Trophoblast cell (in vitro differentiated cells and primary cell): Measurements from ENCODE around the gene PER1.

ENCODE experiments used
- DNase-seq, 2 donors: peaks; one replicate each; pipeline ENCODE4 v3.0.0-alpha.2; 2016
- H2AFZ ChIP-seq: 2 replicates; pipeline ENCODE4 v1.6.1; 2013; ENCODE audit warnings: low read length, moderate library complexity, mild to moderate bottlenecking; ENCODE audit not compliant: insufficient read depth, poor library complexity
- H2AK5ac ChIP-seq: 2 replicates; pipeline ENCODE4 v1.6.1; 2013; ENCODE audit warnings: mild to moderate bottlenecking, low read length
- H2BK120ac ChIP-seq: 2 replicates; pipeline ENCODE4 v1.6.1; 2013; ENCODE audit warnings: low read length, mild to moderate bottlenecking, moderate library complexity; ENCODE audit not compliant: insufficient read depth, poor library complexity
- H2BK12ac ChIP-seq: 2 replicates; pipeline ENCODE4 v1.6.1; 2013; ENCODE audit warnings: mild to moderate bottlenecking, low read length, moderate library complexity
- H2BK5ac ChIP-seq: 2 replicates; pipeline ENCODE4 v1.6.1; 2013; ENCODE audit warnings: low read length, low read depth, moderate library complexity, mild to moderate bottlenecking; ENCODE audit not compliant: poor library complexity
- H3K14ac ChIP-seq: 2 replicates; pipeline ENCODE4 v1.6.1; 2013; ENCODE audit warnings: mild to moderate bottlenecking, low read length
- H3K18ac ChIP-seq: 2 replicates; pipeline ENCODE4 v1.6.1; 2013; ENCODE audit warnings: mild to moderate bottlenecking, low read length
- H3K23ac ChIP-seq: 2 replicates; pipeline ENCODE4 v1.6.1; 2013; ENCODE audit warnings: low read length
- H3K27ac ChIP-seq: 2 replicates; pipeline ENCODE4 v1.5.1; 2013; ENCODE audit warnings: low read depth, mild to moderate bottlenecking, inconsistent platforms, low read length, moderate library complexity
- H3K27me3 ChIP-seq: 2 replicates; pipeline ENCODE4 v1.6.1; 2013; ENCODE audit warnings: inconsistent platforms, mild to moderate bottlenecking, low read length, moderate library complexity; ENCODE audit not compliant: insufficient read depth
- H3K36me3 ChIP-seq, 2 experiments: 1 replicate in 1 of 2; 2 replicates in 1 of 2; pipeline ENCODE4 v1.6.1; 2013; ENCODE audit warnings: low read length in 2 of 2, mild to moderate bottlenecking in 2 of 2, moderate library complexity in 1 of 2; ENCODE audit not compliant: insufficient read depth in 2 of 2, control insufficient read depth in 1 of 2
- H3K4ac ChIP-seq: 2 replicates; pipeline ENCODE4 v1.6.1; 2013; ENCODE audit warnings: low read depth, mild to moderate bottlenecking, low read length, moderate library complexity
- H3K4me1 ChIP-seq, 2 experiments: 1 replicate in 1 of 2; 2 replicates in 1 of 2; pipeline ENCODE4 v1.6.1; 2013; ENCODE audit warnings: low read length in 2 of 2, mild to moderate bottlenecking in 2 of 2, moderate library complexity in 1 of 2; ENCODE audit not compliant: insufficient read depth in 2 of 2, control insufficient read depth in 1 of 2
- H3K4me2 ChIP-seq: 2 replicates; pipeline ENCODE4 v1.6.1; 2013; ENCODE audit warnings: inconsistent platforms, mild to moderate bottlenecking, low read length, moderate library complexity
- H3K4me3 ChIP-seq: 2 replicates; pipeline ENCODE4 v1.5.1; 2013; ENCODE audit warnings: mild to moderate bottlenecking, low read depth, low read length, inconsistent platforms
- H3K79me1 ChIP-seq: one replicate; pipeline ENCODE4 v1.6.1; 2013; ENCODE audit warnings: low read length
- H3K79me2 ChIP-seq: 2 replicates; pipeline ENCODE4 v1.6.1; 2013; ENCODE audit warnings: low read length, mild to moderate bottlenecking; ENCODE audit not compliant: control insufficient read depth, insufficient read depth, poor library complexity
- H3K9ac ChIP-seq: 2 replicates; pipeline ENCODE4 v1.6.1; 2013; ENCODE audit warnings: mild to moderate bottlenecking, low read length
- H3K9me3 ChIP-seq: 2 replicates; pipeline ENCODE4 v1.6.1; 2013; ENCODE audit warnings: low read depth, mild to moderate bottlenecking, control low read depth, inconsistent platforms, low read length; ENCODE audit not compliant: insufficient read depth
- H4K12ac ChIP-seq: 2 replicates; pipeline ENCODE4 v1.6.1; 2013; ENCODE audit warnings: low read depth, mild to moderate bottlenecking, low read length, moderate library complexity
- H4K8ac ChIP-seq: 2 replicates; pipeline ENCODE4 v1.6.1; 2013; ENCODE audit warnings: low read depth, mild to moderate bottlenecking, low read length, moderate library complexity
- H4K91ac ChIP-seq: one replicate; pipeline ENCODE4 v1.6.1; 2013; ENCODE audit warnings: low read depth, mild to moderate bottlenecking, low read length, moderate library complexity
- WGBS: extraction: QIAGEN DNeasy Blood & Tissue Kit; methylation state at CpG from one replicate; pipeline ENCODE4 v1.1.7; 2013; ENCODE audit warnings: missing lambda C conversion rate; ENCODE audit not compliant: insufficient read length, insufficient coverage; ENCODE audit errors: extremely low coverage; 5-methylcytosine and 5-hydroxymethylcytosine counted together

PER1 gene

GRCh38 chr17:8160741-8161221, 8.6 kb upstream of the PER1 start:
- Histone ChIP-seq H3K4me1 (peaks cover 20 to 25% of the 10 kb centered on the region in 2 experiments), H4K91ac (no peak overlapping the region), H3K36me3 (peaks cover 15 to 25% of the 10 kb centered on the region in 2 experiments), H3K23ac (no peak overlapping the region), H2BK5ac (no peak overlapping the region), H3K79me2 (peaks cover 14% of the 10 kb centered on the region), H4K8ac (no peak overlapping the region), H2BK12ac (no peak overlapping the region), H3K14ac (no peak overlapping the region), H3K4me3 (no peak overlapping the region), H3K9me3 (peaks cover 5% of the 10 kb centered on the region), H3K9ac (no peak overlapping the region), H3K27me3 (no peaks in the 10 kb centered on the region), H2BK120ac (no peak overlapping the region), H3K4me2 (no peak overlapping the region), H2AFZ (no peak overlapping the region), H4K12ac (no peak overlapping the region), H3K18ac (no peak overlapping the region), H3K4ac (no peak overlapping the region), H3K79me1 (peaks cover 18% of the 10 kb centered on the region), H2AK5ac (no peak overlapping the region), H3K27ac (no peak overlapping the region)
- DNase-seq = no peak
- WGBS = no CpG with 5 or more reads among the region's 5 CpGs

GRCh38 chr17:8160224-8160577, 8.0 kb upstream of the PER1 start:
- Histone ChIP-seq H2BK12ac (no peak overlapping the region), H3K9me3 (peaks cover 5% of the 10 kb centered on the region), H2BK5ac (no peak overlapping the region), H3K4me2 (no peak overlapping the region), H2AK5ac (no peak overlapping the region), H3K4me1 (peaks cover 25 to 31% of the 10 kb centered on the region in 2 experiments), H3K18ac (no peak overlapping the region), H3K79me2 (peaks cover 14% of the 10 kb centered on the region), H3K4ac (no peak overlapping the region), H4K91ac (no peak overlapping the region), H3K23ac (no peak overlapping the region), H3K4me3 (no peak overlapping the region), H3K27ac (no peak overlapping the region), H3K14ac (no peak overlapping the region), H2AFZ (no peak overlapping the region), H3K9ac (no peak overlapping the region), H3K36me3 (peaks cover 15 to 25% of the 10 kb centered on the region in 2 experiments), H3K27me3 (no peaks in the 10 kb centered on the region), H2BK120ac (no peak overlapping the region), H3K79me1 (peaks cover 18% of the 10 kb centered on the region), H4K8ac (no peak overlapping the region), H4K12ac (no peak overlapping the region)
- no CpG with 5 or more reads among the region's 4 CpGs for WGBS
- DNase-seq = no peak

- peaks cover 14% of the 10 kb centered on the region for H3K79me2 ChIP-seq
- peaks cover 26 to 32% of the 10 kb centered on the region in 2 experiments for H3K4me1 ChIP-seq
- no peak overlapping the region for H4K8ac ChIP-seq
- no peak overlapping the region for H3K27ac ChIP-seq
- H2AK5ac ChIP-seq = no peak overlapping the region
- peaks cover 18% of the 10 kb centered on the region for H3K79me1 ChIP-seq
- H3K14ac ChIP-seq = no peak overlapping the region
- H2BK12ac ChIP-seq = no peak overlapping the region
- H3K18ac ChIP-seq = no peak overlapping the region
- H2BK120ac ChIP-seq = no peak overlapping the region
- H4K12ac ChIP-seq = no peak overlapping the region
- H3K36me3 ChIP-seq = peaks cover 15 to 25% of the 10 kb centered on the region in 2 experiments
- no peak overlapping the region for H3K4ac ChIP-seq
- H3K27me3 ChIP-seq = no peaks in the 10 kb centered on the region
- no peak overlapping the region for H3K9ac ChIP-seq
- H3K4me3 ChIP-seq = no peak overlapping the region
- H3K23ac ChIP-seq = no peak overlapping the region
- peaks cover 5% of the 10 kb centered on the region for H3K9me3 ChIP-seq
- no peak overlapping the region for H2BK5ac ChIP-seq
- no peak overlapping the region for H3K4me2 ChIP-seq
- no peak overlapping the region for H2AFZ ChIP-seq
- H4K91ac ChIP-seq = no peak overlapping the region
- WGBS = no CpG with 5 or more reads among the region's 4 CpGs
- DNase-seq = no peak
These were observed 7.4 kb upstream of the PER1 start for GRCh38 chr17:8159459-8160223.

GRCh38 chr17:8159032-8159400, 6.8 kb upstream of the PER1 start:
- Histone ChIP-seq H2BK5ac (no peak overlapping the region), H4K8ac (no peak overlapping the region), H3K4me1 (peaks cover 28 to 32% of the 10 kb centered on the region in 2 experiments), H3K4me3 (no peak overlapping the region), H3K79me1 (peaks cover 21% of the 10 kb centered on the region), H3K36me3 (peaks cover 15 to 25% of the 10 kb centered on the region in 2 experiments), H4K91ac (no peak overlapping the region), H2AFZ (no peak overlapping the region), H3K23ac (no peak overlapping the region), H3K9ac (no peak overlapping the region), H3K27ac (no peak overlapping the region), H2AK5ac (no peak overlapping the region), H2BK12ac (no peak overlapping the region), H3K79me2 (peaks cover 14% of the 10 kb centered on the region), H3K27me3 (no peaks in the 10 kb centered on the region), H4K12ac (no peak overlapping the region), H3K4me2 (no peak overlapping the region), H3K14ac (no peak overlapping the region), H3K4ac (no peak overlapping the region), H3K9me3 (peaks cover 5% of the 10 kb centered on the region), H3K18ac (no peak overlapping the region), H2BK120ac (no peak overlapping the region)
- WGBS = no CpG with 5 or more reads among the region's 3 CpGs
- no peak for DNase-seq
